HepG2 (cell line): ENCODE results near the gene POFUT1. TPM values are rescaled to one million over a fixed set of nuclear protein-coding genes. Genes with fewer than 3 reads are reported as not detected.

Source experiments
- BHLHE40 ChIP-seq: IDR thresholded peaks from 2 replicates; pipeline ENCODE4 v1.6.1; 2011; ENCODE audit warnings: low read length, improper control_type of control experiment
- CBX5 ChIP-seq: sonication (generic); formaldehyde crosslinking; IDR thresholded peaks from 2 replicates; pipeline ENCODE4 v1.4.0; 2020; ENCODE audit warnings: missing genetic modification reagents, borderline replicate concordance
- ELF1 ChIP-seq: sonication (generic); formaldehyde crosslinking; IDR thresholded peaks from 2 replicates; pipeline ENCODE4 v1.4.0; 2020; ENCODE audit warnings: missing genetic modification reagents
- EZH2 ChIP-seq: conservative IDR thresholded peaks from 2 replicates; pipeline ENCODE4 v1.6.1; 2012; ENCODE audit warnings: mild to moderate bottlenecking, low read depth, low read length, moderate library complexity
- FOXM1 ChIP-seq: sonication (generic); formaldehyde crosslinking; IDR thresholded peaks from 2 replicates; pipeline ENCODE4 v1.5.0; 2020; ENCODE audit warnings: missing genetic modification reagents
- HCFC1 ChIP-seq: fragments of 150-350 bp; IDR thresholded peaks from 2 replicates; pipeline ENCODE4 v1.6.1; 2014; ENCODE audit warnings: low read depth, low read length
- HNRNPH1 ChIP-seq: fragments of 200-400 bp; formaldehyde crosslinking; optimal IDR thresholded peaks from 2 replicates; pipeline ENCODE3; 2017; ENCODE audit warnings: mild to moderate bottlenecking, low read depth, low read length
- KMT2B ChIP-seq: IDR thresholded peaks from 2 replicates; pipeline ENCODE4 v1.6.1; 2016; ENCODE audit warnings: missing genetic modification reagents, missing compliant biosample characterization
- LCORL ChIP-seq, 2 experiments: fragments of 450-650 bp in 1 of 2; sonication (generic) in 1 of 2; formaldehyde crosslinking in 1 of 2; IDR thresholded peaks; 2 replicates each; pipeline versions ENCODE4 v1.5.0 to v1.6.1; 2017 to 2020; ENCODE audit warnings: antibody characterized with exemption in 1 of 2, missing genetic modification reagents in 1 of 2
- NCOR1 ChIP-seq: fragments of 200-600 bp; sonication (generic); IDR thresholded peaks from 2 replicates; pipeline ENCODE4 v1.7.0; 2017; ENCODE audit warnings: antibody characterized with exemption, low read length, borderline replicate concordance
- NR1H2 ChIP-seq: sonication (generic); formaldehyde crosslinking; IDR thresholded peaks from 2 replicates; pipeline ENCODE4 v1.8.1; 2022; ENCODE audit warnings: low read depth, missing genetic modification reagents, borderline replicate concordance
- PHF20 ChIP-seq: sonication (generic); formaldehyde crosslinking; IDR thresholded peaks from 2 replicates; pipeline ENCODE4 v1.5.0; 2020; ENCODE audit warnings: mild to moderate bottlenecking, missing genetic modification reagents
- POLR2G ChIP-seq: fragments of 200-400 bp; formaldehyde crosslinking; IDR thresholded peaks from 2 replicates; pipeline ENCODE4 v1.6.1; 2018; ENCODE audit warnings: mild to moderate bottlenecking, low read depth, low read length, moderate library complexity
- PPARG ChIP-seq: conservative IDR thresholded peaks from 2 replicates; pipeline ENCODE4 v1.6.1; 2016; ENCODE audit warnings: missing biosample characterization, missing genetic modification reagents
- RNF2 ChIP-seq: fragments of 450-650 bp; conservative IDR thresholded peaks from 2 replicates; pipeline ENCODE4 v1.6.1; 2016; ENCODE audit warnings: low read depth
- SMAD1 ChIP-seq: sonication (generic); formaldehyde crosslinking; IDR thresholded peaks from 2 replicates; pipeline ENCODE4 v1.4.0; 2020; ENCODE audit warnings: missing genetic modification reagents, low read depth, mild to moderate bottlenecking, borderline replicate concordance
- TBL1XR1 ChIP-seq: fragments of 150-350 bp; IDR thresholded peaks from 2 replicates; pipeline ENCODE4 v1.6.1; 2014; ENCODE audit warnings: borderline replicate concordance, low read length; ENCODE audit not compliant: partially characterized antibody
- THYN1 ChIP-seq: sonication (generic); formaldehyde crosslinking; IDR thresholded peaks from 2 replicates; pipeline ENCODE4 v1.8.1; 2023; ENCODE audit warnings: low read depth, mild to moderate bottlenecking, moderate library complexity, missing genetic modification reagents, borderline replicate concordance
- ZNF225 ChIP-seq: sonication (generic); formaldehyde crosslinking; IDR thresholded peaks from 2 replicates; pipeline ENCODE4 v1.4.0; 2020; ENCODE audit warnings: mild to moderate bottlenecking, missing genetic modification reagents
- ZNF230 ChIP-seq: sonication (generic); formaldehyde crosslinking; IDR thresholded peaks from 2 replicates; pipeline ENCODE4 v1.4.0; 2020; ENCODE audit warnings: mild to moderate bottlenecking, missing genetic modification reagents
- ZNF572 ChIP-seq: sonication (generic); formaldehyde crosslinking; IDR thresholded peaks from 2 replicates; pipeline ENCODE4 v1.5.1; 2020; ENCODE audit warnings: mild to moderate bottlenecking, missing genetic modification reagents
- ZNF629 ChIP-seq: sonication (generic); formaldehyde crosslinking; conservative IDR thresholded peaks from 2 replicates; pipeline ENCODE4 v1.5.0; 2020; ENCODE audit warnings: missing genetic modification reagents
- polyA plus RNA-seq, 8 experiments: library from polyadenylated mRNA; depleted of rRNA in 3 of 8; stranded (reverse) in 7 of 8; unstranded in 1 of 8; fragments of >200 nt; fragmentation: Illumina TruSeq in 4 of 8; extraction: Trizol in 4 of 8; gene quantifications; 2 replicates each; pipeline versions ENCODE4 v1.2.1 to v1.2.3, GENCODE V29; 2011 to 2016; ENCODE audit warnings: low read depth in 4 of 8, missing spikeins in 1 of 8, mixed read lengths in 1 of 8; ENCODE audit not compliant: insufficient read depth in 1 of 8
- total RNA-seq, 5 experiments: library from RNA; depleted of rRNA; stranded (reverse); fragments of >200 nt; fragmentation: Illumina TruSeq; extraction: Trizol; gene quantifications; 2 replicates each; pipeline ENCODE4 v1.2.3, GENCODE V29; 2016; ENCODE audit warnings: low read depth in 1 of 5
- TF ChIP-seq, protein P1 (sequence below): sonication (generic); formaldehyde crosslinking; IDR thresholded peaks from 2 replicates; pipeline ENCODE4 v1.5.0; 2020; ENCODE audit warnings: mild to moderate bottlenecking, low read depth, missing genetic modification reagents, borderline replicate concordance
- TF ChIP-seq, protein P2 (sequence below): sonication (generic); formaldehyde crosslinking; IDR thresholded peaks from 2 replicates; pipeline ENCODE4 v1.4.0; 2020; ENCODE audit warnings: mild to moderate bottlenecking, low read depth, missing genetic modification reagents
- TF ChIP-seq, protein P3 (sequence below): sonication (generic); formaldehyde crosslinking; IDR thresholded peaks from 2 replicates; pipeline ENCODE4 v1.8.0; 2022; ENCODE audit warnings: missing genetic modification reagents, low read depth, mild to moderate bottlenecking, borderline replicate concordance
- TF ChIP-seq, protein P4 (sequence below): IDR thresholded peaks from 2 replicates; pipeline ENCODE4 v1.6.1; 2012; ENCODE audit warnings: inconsistent platforms
- TF ChIP-seq, protein P5 (sequence below): sonication (generic); formaldehyde crosslinking; IDR thresholded peaks from 2 replicates; pipeline ENCODE4 v1.5.0; 2020; ENCODE audit warnings: missing genetic modification reagents, mild to moderate bottlenecking, borderline replicate concordance
- TF ChIP-seq, protein P6 (sequence below): sonication (generic); formaldehyde crosslinking; IDR thresholded peaks from 2 replicates; pipeline ENCODE4 v1.4.0; 2020; ENCODE audit warnings: missing genetic modification reagents

The POFUT1 gene
- total and polyA plus RNA-seq, 2 of the 13 experiments (the other 11 are each of a cell fraction or from before 2014, with no cell fraction given) = 35.5 to 58.3 TPM

DNA sequence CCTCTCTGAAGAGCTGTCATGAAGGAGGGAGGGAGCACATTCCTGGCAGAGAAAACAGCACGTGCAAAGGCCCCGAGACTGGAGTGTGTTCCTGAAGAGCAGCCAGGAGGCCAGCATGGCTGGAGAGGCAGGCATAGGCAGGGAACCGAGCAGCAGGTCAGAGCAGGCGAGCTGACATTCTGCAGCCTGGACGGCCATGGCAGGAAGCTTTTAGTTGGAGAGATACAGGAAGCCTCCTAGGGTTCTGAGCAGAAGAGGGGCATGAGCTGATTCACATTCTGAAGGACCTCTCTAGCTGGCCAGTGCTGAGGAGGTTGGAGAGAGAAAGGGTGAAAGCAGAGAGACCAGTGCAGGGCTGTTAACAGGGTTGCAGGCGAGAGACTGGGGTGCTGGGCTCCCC is 29.7 kb downstream of the POFUT1 start (continued):
- TF ChIP-seq NR1H2 (CRISPR knock-in tag) (no peak), HCFC1 (no peak), KMT2B (CRISPR knock-in tag) (no peak), NCOR1 (no peak), SMAD1 (CRISPR knock-in tag) (no peak), ZNF629 (CRISPR knock-in tag) (no peak), PPARG (CRISPR knock-in tag) (no peak), RNF2 (no peak), POLR2G (peak; percentile 41; the same call in 1 of the 2 replicates), TBL1XR1 (no peak), LCORL (IDR thresholded peaks at IDR 0.05) (no peak), LCORL (CRISPR knock-in tag; IDR thresholded peaks at IDR 0.05) (peak; percentile 46; the same call in 1 of the 2 replicates), THYN1 (CRISPR knock-in tag) (no peak), PHF20 (CRISPR knock-in tag) (no peak), CBX5 (no peak), ELF1 (CRISPR knock-in tag) (no peak), HNRNPH1 (no peak), ZNF572 (no peak), BHLHE40 (no peak), FOXM1 (CRISPR knock-in tag) (no peak), ZNF225 (0 out of 2 replicates have a peak, but pooled peaks have one; percentile 37), ZNF230 (0 out of 2 replicates have a peak, but pooled peaks have one; percentile 35), EZH2 (no peak)
- TF ChIP-seq, protein P1, sequence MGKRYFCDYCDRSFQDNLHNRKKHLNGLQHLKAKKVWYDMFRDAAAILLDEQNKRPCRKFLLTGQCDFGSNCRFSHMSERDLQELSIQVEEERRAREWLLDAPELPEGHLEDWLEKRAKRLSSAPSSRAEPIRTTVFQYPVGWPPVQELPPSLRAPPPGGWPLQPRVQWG (CRISPR knock-in tag) = no peak
- TF ChIP-seq, protein P2, sequence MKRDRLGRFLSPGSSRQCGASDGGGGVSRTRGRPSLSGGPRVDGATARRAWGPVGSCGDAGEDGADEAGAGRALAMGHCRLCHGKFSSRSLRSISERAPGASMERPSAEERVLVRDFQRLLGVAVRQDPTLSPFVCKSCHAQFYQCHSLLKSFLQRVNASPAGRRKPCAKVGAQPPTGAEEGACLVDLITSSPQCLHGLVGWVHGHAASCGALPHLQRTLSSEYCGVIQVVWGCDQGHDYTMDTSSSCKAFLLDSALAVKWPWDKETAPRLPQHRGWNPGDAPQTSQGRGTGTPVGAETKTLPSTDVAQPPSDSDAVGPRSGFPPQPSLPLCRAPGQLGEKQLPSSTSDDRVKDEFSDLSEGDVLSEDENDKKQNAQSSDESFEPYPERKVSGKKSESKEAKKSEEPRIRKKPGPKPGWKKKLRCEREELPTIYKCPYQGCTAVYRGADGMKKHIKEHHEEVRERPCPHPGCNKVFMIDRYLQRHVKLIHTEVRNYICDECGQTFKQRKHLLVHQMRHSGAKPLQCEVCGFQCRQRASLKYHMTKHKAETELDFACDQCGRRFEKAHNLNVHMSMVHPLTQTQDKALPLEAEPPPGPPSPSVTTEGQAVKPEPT (CRISPR knock-in tag) = 0 out of 2 replicates have a peak, but pooled peaks have one; percentile 26
- TF ChIP-seq, protein P3, sequence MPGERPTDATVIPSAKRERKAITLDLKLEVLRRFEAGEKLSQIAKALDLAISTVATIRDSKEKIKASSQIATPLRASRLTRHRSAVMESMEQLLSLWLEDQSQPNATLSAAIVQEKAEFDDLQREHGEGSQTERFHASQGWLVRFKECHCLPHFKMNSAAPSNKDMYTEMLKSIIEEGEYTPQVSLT (CRISPR knock-in tag) = no peak
- TF ChIP-seq, protein P4, sequence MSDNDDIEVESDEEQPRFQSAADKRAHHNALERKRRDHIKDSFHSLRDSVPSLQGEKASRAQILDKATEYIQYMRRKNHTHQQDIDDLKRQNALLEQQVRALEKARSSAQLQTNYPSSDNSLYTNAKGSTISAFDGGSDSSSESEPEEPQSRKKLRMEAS = no peak
- TF ChIP-seq, protein P5, sequence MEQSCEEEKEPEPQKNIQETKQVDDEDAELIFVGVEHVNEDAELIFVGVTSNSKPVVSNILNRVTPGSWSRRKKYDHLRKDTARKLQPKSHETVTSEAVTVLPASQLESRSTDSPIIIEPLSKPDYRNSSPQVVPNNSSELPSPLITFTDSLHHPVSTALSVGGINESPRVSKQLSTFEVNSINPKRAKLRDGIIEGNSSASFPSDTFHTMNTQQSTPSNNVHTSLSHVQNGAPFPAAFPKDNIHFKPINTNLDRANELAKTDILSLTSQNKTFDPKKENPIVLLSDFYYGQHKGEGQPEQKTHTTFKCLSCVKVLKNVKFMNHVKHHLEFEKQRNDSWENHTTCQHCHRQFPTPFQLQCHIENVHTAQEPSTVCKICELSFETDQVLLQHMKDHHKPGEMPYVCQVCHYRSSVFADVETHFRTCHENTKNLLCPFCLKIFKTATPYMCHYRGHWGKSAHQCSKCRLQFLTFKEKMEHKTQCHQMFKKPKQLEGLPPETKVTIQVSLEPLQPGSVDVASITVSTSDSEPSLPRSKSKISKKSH (CRISPR knock-in tag) = peak; percentile 70
- TF ChIP-seq, protein P6, sequence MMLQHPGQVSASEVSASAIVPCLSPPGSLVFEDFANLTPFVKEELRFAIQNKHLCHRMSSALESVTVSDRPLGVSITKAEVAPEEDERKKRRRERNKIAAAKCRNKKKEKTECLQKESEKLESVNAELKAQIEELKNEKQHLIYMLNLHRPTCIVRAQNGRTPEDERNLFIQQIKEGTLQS (CRISPR knock-in tag) = no peak
